Osteoblast (primary cell): Measurements from ENCODE around the gene UBL3. TPM values are rescaled to one million over a fixed set of nuclear protein-coding genes. Genes with fewer than 3 reads are reported as not detected.

Experiments used
- DNase-seq: peaks from one replicate; pipeline ENCODE4 v3.0.0; 2011; ENCODE audit warnings: low spot score, mixed read lengths; ENCODE audit not compliant: insufficient read length; ENCODE audit errors: missing footprints
- H2AFZ ChIP-seq: 2 replicates; pipeline ENCODE4 v1.6.0; 2011; ENCODE audit warnings: mild to moderate bottlenecking, low read length
- H3K27ac ChIP-seq: 2 replicates; pipeline ENCODE4 v1.5.1; 2011; ENCODE audit warnings: mild to moderate bottlenecking, low read depth, low read length, moderate library complexity
- H3K27me3 ChIP-seq: 2 replicates; pipeline ENCODE4 v1.6.0; 2012; ENCODE audit warnings: mild to moderate bottlenecking, control low read depth, inconsistent platforms, low read length, moderate library complexity; ENCODE audit not compliant: insufficient read depth
- H3K36me3 ChIP-seq: 2 replicates; pipeline ENCODE4 v1.5.1; 2011; ENCODE audit warnings: mild to moderate bottlenecking, low read length, control low read depth, moderate library complexity; ENCODE audit not compliant: insufficient read depth
- H3K4me1 ChIP-seq: 2 replicates; pipeline ENCODE4 v1.5.1; 2011; ENCODE audit warnings: mild to moderate bottlenecking, low read length, control low read depth, moderate library complexity; ENCODE audit not compliant: insufficient read depth
- H3K4me2 ChIP-seq: 2 replicates; pipeline ENCODE4 v1.6.0; 2011; ENCODE audit warnings: mild to moderate bottlenecking, low read length; ENCODE audit not compliant: insufficient read depth
- H3K4me3 ChIP-seq: fragments of 200-600 bp; sonication (generic); 3 replicates; pipeline ENCODE4 v1.5.1; 2012; ENCODE audit warnings: mild to moderate bottlenecking, low read length, inconsistent platforms; ENCODE audit not compliant: insufficient read depth
- H3K79me2 ChIP-seq: 2 replicates; pipeline ENCODE4 v1.6.0; 2012; ENCODE audit warnings: mild to moderate bottlenecking, low read length, control low read depth, inconsistent platforms; ENCODE audit not compliant: insufficient read depth
- H3K9me3 ChIP-seq: 2 replicates; pipeline ENCODE4 v1.5.1; 2011; ENCODE audit warnings: low read depth, low read length, control low read depth
- H4K20me1 ChIP-seq: 2 replicates; pipeline ENCODE4 v1.6.0; 2012; ENCODE audit warnings: mild to moderate bottlenecking, low read length, control low read depth; ENCODE audit not compliant: insufficient read depth
- total RNA-seq: library from RNA; depleted of rRNA; stranded (reverse); fragments of >200 nt; gene quantifications from 2 replicates; pipeline ENCODE4 v1.2.3, GENCODE V29; 2012
- TF ChIP-seq, protein P1 (sequence below): IDR thresholded peaks from 2 replicates; pipeline ENCODE4 v1.5.1; 2011; ENCODE audit warnings: mild to moderate bottlenecking, low read depth, low read length, moderate library complexity; ENCODE audit errors: extremely low read depth

The UBL3 gene
- total RNA-seq, 1 donor, result 44.5 TPM

DNA sequence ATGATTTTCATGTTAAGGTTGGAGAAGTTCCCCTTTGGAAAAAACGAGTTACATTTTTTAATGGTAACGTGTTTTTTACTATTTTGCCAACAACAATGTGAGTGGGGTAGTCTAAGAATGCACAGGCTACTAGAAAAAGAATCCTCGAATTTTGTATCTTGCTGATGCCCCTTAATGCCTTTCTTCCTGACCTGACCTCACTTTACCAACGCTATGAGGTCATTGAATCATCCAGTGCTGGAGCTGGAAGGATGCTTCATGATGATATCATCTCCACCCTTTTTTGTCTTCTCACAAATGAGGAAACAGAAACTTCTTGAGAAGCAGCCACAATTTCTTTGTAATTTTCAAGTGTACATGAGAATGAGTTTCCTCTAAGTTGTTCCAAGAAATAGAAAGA is 8.2 kb upstream of the UBL3 start:
- Histone ChIP-seq H3K4me1 (peaks cover 43% of the 10 kb centered on the region), H3K79me2 (no peaks in the 10 kb centered on the region), H3K27me3 (no peaks in the 10 kb centered on the region), H2AFZ (no peak overlapping the region), H3K9me3 (no peaks in the 10 kb centered on the region), H4K20me1 (no peaks in the 10 kb centered on the region), H3K4me3 (no peak overlapping the region), H3K36me3 (no peaks in the 10 kb centered on the region), H3K4me2 (no peak overlapping the region), H3K27ac (peak overlapping the region; percentile 55)
- DNase-seq, result peak; percentile 32
- TF ChIP-seq, protein P1, sequence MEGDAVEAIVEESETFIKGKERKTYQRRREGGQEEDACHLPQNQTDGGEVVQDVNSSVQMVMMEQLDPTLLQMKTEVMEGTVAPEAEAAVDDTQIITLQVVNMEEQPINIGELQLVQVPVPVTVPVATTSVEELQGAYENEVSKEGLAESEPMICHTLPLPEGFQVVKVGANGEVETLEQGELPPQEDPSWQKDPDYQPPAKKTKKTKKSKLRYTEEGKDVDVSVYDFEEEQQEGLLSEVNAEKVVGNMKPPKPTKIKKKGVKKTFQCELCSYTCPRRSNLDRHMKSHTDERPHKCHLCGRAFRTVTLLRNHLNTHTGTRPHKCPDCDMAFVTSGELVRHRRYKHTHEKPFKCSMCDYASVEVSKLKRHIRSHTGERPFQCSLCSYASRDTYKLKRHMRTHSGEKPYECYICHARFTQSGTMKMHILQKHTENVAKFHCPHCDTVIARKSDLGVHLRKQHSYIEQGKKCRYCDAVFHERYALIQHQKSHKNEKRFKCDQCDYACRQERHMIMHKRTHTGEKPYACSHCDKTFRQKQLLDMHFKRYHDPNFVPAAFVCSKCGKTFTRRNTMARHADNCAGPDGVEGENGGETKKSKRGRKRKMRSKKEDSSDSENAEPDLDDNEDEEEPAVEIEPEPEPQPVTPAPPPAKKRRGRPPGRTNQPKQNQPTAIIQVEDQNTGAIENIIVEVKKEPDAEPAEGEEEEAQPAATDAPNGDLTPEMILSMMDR, result no peak

DNA sequence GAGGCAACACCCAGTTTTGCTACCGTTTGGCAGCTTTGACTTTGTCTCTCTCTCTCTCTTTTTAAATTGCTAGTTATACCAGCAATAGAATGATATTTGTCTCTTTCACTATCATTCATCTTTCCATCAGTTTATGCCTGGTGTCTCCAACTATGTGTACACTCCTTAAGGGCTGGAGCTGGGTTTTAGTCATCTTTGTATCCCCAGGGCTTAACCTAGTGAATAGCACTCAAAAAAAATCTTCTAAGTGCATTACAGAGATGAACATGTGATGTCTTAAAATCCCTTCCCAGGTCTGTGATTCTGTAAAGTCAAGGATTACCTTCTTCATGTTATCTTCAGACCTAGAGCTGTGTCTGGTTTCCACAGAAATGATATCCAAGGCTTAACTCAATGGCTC is 7.8 kb upstream of the UBL3 start:
- Histone ChIP-seq H4K20me1 (no peaks in the 10 kb centered on the region), H3K9me3 (no peaks in the 10 kb centered on the region), H3K27ac (peak overlapping the region; percentile 55), H3K4me1 (peaks cover 44% of the 10 kb centered on the region), H3K4me3 (no peak overlapping the region), H3K36me3 (no peaks in the 10 kb centered on the region), H3K27me3 (no peaks in the 10 kb centered on the region), H3K4me2 (no peak overlapping the region), H3K79me2 (no peaks in the 10 kb centered on the region), H2AFZ (no peak overlapping the region)
- peak; percentile 23 for DNase-seq
- TF ChIP-seq, protein P1, result no peak

DNA sequence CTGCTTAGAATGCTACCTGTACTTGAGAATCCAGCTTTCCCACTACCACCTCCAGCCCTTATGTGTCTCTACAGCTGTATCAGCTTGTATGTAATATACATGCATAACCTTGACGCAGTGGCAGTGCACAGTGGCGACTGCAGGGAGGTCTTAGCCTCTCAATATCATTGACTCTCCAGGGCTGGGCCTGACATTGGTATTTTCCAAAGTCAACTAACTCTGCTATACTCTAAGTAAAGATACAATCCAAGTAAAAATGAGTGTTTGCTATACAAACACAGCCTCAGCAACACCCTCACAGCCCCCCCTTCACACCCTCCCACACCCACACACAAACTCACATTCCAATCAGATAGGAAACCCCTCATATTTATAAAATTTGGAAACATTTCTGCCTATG is 6.7 kb upstream of the UBL3 start:
- Histone ChIP-seq H4K20me1 (no peaks in the 10 kb centered on the region), H3K4me2 (no peak overlapping the region), H3K4me3 (no peak overlapping the region), H3K27me3 (no peaks in the 10 kb centered on the region), H3K9me3 (no peaks in the 10 kb centered on the region), H3K36me3 (no peaks in the 10 kb centered on the region), H3K4me1 (peaks cover 49% of the 10 kb centered on the region), H3K27ac (no peak overlapping the region), H2AFZ (no peak overlapping the region), H3K79me2 (no peaks in the 10 kb centered on the region)
- TF ChIP-seq, protein P1, result no peak
- no peak for DNase-seq

- Histone ChIP-seq H2AFZ (no peak overlapping the region), H3K4me2 (no peak overlapping the region), H3K27me3 (no peaks in the 10 kb centered on the region), H3K36me3 (no peaks in the 10 kb centered on the region), H3K79me2 (no peaks in the 10 kb centered on the region), H4K20me1 (no peaks in the 10 kb centered on the region), H3K27ac (no peak overlapping the region), H3K4me1 (peaks cover 45% of the 10 kb centered on the region), H3K4me3 (no peak overlapping the region), H3K9me3 (no peaks in the 10 kb centered on the region)
- TF ChIP-seq, protein P1, result no peak
- DNase-seq, result no peak
Measured at GRCh38 chr13:29856426-29856825, 6.0 kb upstream of the UBL3 start.
